ENCODE results near the gene OR4N5. TPM values are rescaled to one million over a fixed set of nuclear protein-coding genes. Genes with fewer than 3 reads are reported as not detected.

The OR4N5 gene

Small RNAs within 50 kb of the gene (small RNA-seq; reads per million reads assigned to genes)
- gene GTF2IP22: not detected
- gene RNA5SP380: not detected
